SK-N-SH treated with all-trans-retinoic acid at 6 μM for 48 hours (cell line): Measurements from ENCODE around the gene RAPGEF4.

Experiments used
- ATAC-seq: fragments of 200-7000 bp; cut with Tn5 transposase; 3 replicates; pipeline ENCODE4 v1.9.1; 2020; ENCODE audit warnings: mild to moderate bottlenecking, moderate library complexity
- ARNTL ChIP-seq: fragments of 450-650 bp; formaldehyde crosslinking; IDR thresholded peaks from 2 replicates; pipeline ENCODE4 v1.5.0; 2020; ENCODE audit warnings: low read depth, mild to moderate bottlenecking, moderate library complexity, borderline replicate concordance
- BACH2 ChIP-seq: fragments of 250-450 bp; sonication (Bioruptor Pico); IDR thresholded peaks from 2 replicates; pipeline ENCODE4 v1.9.0; 2021; ENCODE audit warnings: mild to moderate bottlenecking, borderline replicate concordance
- CSDC2 ChIP-seq: fragments of 250-450 bp; sonication (Bioruptor Pico); IDR thresholded peaks from 2 replicates; pipeline ENCODE4 v1.5.0; 2020; ENCODE audit warnings: mild to moderate bottlenecking, moderate library complexity
- ESRRG ChIP-seq: fragments of 250-450 bp; sonication (Bioruptor Pico); IDR thresholded peaks from 2 replicates; pipeline ENCODE4 v1.6.1; 2021; ENCODE audit warnings: mild to moderate bottlenecking
- GLIS3 ChIP-seq: fragments of 250-450 bp; sonication (Bioruptor Pico); IDR thresholded peaks from 2 replicates; pipeline ENCODE4 v1.5.0; 2020; ENCODE audit warnings: mild to moderate bottlenecking, moderate library complexity
- ISL1 ChIP-seq: fragments of 250-450 bp; sonication (Bioruptor Pico); IDR thresholded peaks from 2 replicates; pipeline ENCODE4 v2.1.2; 2022; ENCODE audit warnings: mild to moderate bottlenecking, moderate library complexity
- OSR1 ChIP-seq: fragments of 250-450 bp; sonication (Bioruptor Pico); IDR thresholded peaks from 2 replicates; pipeline ENCODE4 v1.8.0; 2022; ENCODE audit warnings: moderate library complexity, mild to moderate bottlenecking, inconsistent platforms
- PPARA ChIP-seq: fragments of 250-450 bp; sonication (Bioruptor Pico); IDR thresholded peaks from 2 replicates; pipeline ENCODE4 v1.5.0; 2020; ENCODE audit warnings: mild to moderate bottlenecking, borderline replicate concordance
- RARB ChIP-seq: fragments of 250-450 bp; sonication (Bioruptor Pico); IDR thresholded peaks from 2 replicates; pipeline ENCODE4 v1.8.0; 2021; ENCODE audit warnings: mild to moderate bottlenecking, moderate library complexity
- TCF4 ChIP-seq: fragments of 250-450 bp; sonication (Bioruptor Pico); IDR thresholded peaks from 2 replicates; pipeline ENCODE4 v1.8.0; 2021; ENCODE audit warnings: mild to moderate bottlenecking, moderate library complexity, borderline replicate concordance
- TOX ChIP-seq: fragments of 250-450 bp; sonication (Bioruptor Pico); IDR thresholded peaks from 2 replicates; pipeline ENCODE4 v1.8.0; 2021; ENCODE audit warnings: mild to moderate bottlenecking, moderate library complexity, borderline replicate concordance
- ZC3H10 ChIP-seq: fragments of 250-450 bp; sonication (Bioruptor Pico); IDR thresholded peaks from 2 replicates; pipeline ENCODE4 v1.5.1; 2021; ENCODE audit warnings: mild to moderate bottlenecking, moderate library complexity
- ZFP3 ChIP-seq: fragments of 250-450 bp; sonication (Bioruptor Pico); IDR thresholded peaks from 2 replicates; pipeline ENCODE4 v1.5.0; 2020; ENCODE audit warnings: mild to moderate bottlenecking, moderate library complexity
- ZFP30 ChIP-seq: fragments of 450-650 bp; formaldehyde crosslinking; IDR thresholded peaks from 2 replicates; pipeline ENCODE4 v1.5.0; 2022; ENCODE audit warnings: mild to moderate bottlenecking, moderate library complexity
- ZNF565 ChIP-seq: fragments of 450-650 bp; formaldehyde crosslinking; conservative IDR thresholded peaks from 2 replicates; pipeline ENCODE4 v1.5.0; 2020; ENCODE audit warnings: low read depth, mild to moderate bottlenecking, moderate library complexity
- ZNF70 ChIP-seq: fragments of 450-650 bp; formaldehyde crosslinking; IDR thresholded peaks from 2 replicates; pipeline ENCODE4 v1.5.0; 2020; ENCODE audit warnings: mild to moderate bottlenecking, moderate library complexity
- ZNF8 ChIP-seq: fragments of 450-650 bp; formaldehyde crosslinking; IDR thresholded peaks from 2 replicates; pipeline ENCODE4 v1.5.0; 2020; ENCODE audit warnings: mild to moderate bottlenecking, moderate library complexity
- TF ChIP-seq, protein P1 (sequence below): fragments of 250-450 bp; sonication (Bioruptor Pico); IDR thresholded peaks from 2 replicates; pipeline ENCODE4 v1.5.0; 2020; ENCODE audit warnings: mild to moderate bottlenecking, moderate library complexity
- TF ChIP-seq, protein P2 (sequence below): fragments of 250-450 bp; sonication (Bioruptor Pico); IDR thresholded peaks from 2 replicates; pipeline ENCODE4 v1.8.0; 2021; ENCODE audit warnings: low read depth, mild to moderate bottlenecking, moderate library complexity, borderline replicate concordance
- TF ChIP-seq, protein P3 (sequence below): fragments of 250-450 bp; sonication (Bioruptor Pico); IDR thresholded peaks from 2 replicates; pipeline ENCODE4 v1.5.1; 2021; ENCODE audit warnings: mild to moderate bottlenecking, moderate library complexity
- TF ChIP-seq, protein P4 (sequence below): fragments of 250-450 bp; sonication (Bioruptor Pico); IDR thresholded peaks from 2 replicates; pipeline ENCODE4 v1.8.0; 2020; ENCODE audit warnings: mild to moderate bottlenecking, moderate library complexity, borderline replicate concordance
- TF ChIP-seq, protein P5 (sequence below): fragments of 250-450 bp; sonication (Bioruptor Pico); IDR thresholded peaks from 2 replicates; pipeline ENCODE4 v1.5.1; 2020; ENCODE audit warnings: low read depth, mild to moderate bottlenecking, moderate library complexity

Gene RAPGEF4

DNA sequence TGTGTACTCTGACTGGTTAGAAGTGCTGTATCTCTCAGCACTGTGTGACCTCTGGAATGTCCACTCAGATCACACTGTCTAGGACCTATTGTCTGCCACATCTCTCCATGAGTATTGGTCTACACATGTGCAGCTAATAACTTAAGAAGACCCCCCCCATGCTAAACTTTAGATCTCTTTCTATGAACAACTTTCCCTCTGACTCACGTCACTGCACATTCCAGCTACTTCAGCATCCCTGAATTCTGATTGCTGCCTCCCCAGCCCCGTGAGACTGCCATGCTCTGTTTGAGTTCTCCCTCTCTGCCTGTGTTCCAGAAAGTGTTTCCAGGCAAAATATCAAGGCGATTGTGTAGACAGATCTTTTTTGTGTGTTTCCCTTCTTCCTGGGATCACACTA, 41.8 kb downstream of the RAPGEF4 start:
- ATAC-seq: no peak
- TF ChIP-seq ESRRG (CRISPR knock-in tag) (no peak), RARB (CRISPR knock-in tag) (no peak), ZNF565 (no peak), ZFP3 (no peak), OSR1 (CRISPR knock-in tag) (no peak), ZNF70 (CRISPR knock-in tag) (no peak), ARNTL (CRISPR knock-in tag) (no peak), ISL1 (no peak), BACH2 (CRISPR knock-in tag) (no peak), TOX (CRISPR knock-in tag) (no peak), PPARA (CRISPR knock-in tag) (no peak), ZNF8 (CRISPR knock-in tag) (no peak), ZC3H10 (no peak), TCF4 (CRISPR knock-in tag) (no peak)
- TF ChIP-seq, protein P1, sequence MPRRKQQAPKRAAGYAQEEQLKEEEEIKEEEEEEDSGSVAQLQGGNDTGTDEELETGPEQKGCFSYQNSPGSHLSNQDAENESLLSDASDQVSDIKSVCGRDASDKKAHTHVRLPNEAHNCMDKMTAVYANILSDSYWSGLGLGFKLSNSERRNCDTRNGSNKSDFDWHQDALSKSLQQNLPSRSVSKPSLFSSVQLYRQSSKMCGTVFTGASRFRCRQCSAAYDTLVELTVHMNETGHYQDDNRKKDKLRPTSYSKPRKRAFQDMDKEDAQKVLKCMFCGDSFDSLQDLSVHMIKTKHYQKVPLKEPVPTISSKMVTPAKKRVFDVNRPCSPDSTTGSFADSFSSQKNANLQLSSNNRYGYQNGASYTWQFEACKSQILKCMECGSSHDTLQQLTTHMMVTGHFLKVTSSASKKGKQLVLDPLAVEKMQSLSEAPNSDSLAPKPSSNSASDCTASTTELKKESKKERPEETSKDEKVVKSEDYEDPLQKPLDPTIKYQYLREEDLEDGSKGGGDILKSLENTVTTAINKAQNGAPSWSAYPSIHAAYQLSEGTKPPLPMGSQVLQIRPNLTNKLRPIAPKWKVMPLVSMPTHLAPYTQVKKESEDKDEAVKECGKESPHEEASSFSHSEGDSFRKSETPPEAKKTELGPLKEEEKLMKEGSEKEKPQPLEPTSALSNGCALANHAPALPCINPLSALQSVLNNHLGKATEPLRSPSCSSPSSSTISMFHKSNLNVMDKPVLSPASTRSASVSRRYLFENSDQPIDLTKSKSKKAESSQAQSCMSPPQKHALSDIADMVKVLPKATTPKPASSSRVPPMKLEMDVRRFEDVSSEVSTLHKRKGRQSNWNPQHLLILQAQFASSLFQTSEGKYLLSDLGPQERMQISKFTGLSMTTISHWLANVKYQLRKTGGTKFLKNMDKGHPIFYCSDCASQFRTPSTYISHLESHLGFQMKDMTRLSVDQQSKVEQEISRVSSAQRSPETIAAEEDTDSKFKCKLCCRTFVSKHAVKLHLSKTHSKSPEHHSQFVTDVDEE (CRISPR knock-in tag): no peak
- TF ChIP-seq, protein P2, sequence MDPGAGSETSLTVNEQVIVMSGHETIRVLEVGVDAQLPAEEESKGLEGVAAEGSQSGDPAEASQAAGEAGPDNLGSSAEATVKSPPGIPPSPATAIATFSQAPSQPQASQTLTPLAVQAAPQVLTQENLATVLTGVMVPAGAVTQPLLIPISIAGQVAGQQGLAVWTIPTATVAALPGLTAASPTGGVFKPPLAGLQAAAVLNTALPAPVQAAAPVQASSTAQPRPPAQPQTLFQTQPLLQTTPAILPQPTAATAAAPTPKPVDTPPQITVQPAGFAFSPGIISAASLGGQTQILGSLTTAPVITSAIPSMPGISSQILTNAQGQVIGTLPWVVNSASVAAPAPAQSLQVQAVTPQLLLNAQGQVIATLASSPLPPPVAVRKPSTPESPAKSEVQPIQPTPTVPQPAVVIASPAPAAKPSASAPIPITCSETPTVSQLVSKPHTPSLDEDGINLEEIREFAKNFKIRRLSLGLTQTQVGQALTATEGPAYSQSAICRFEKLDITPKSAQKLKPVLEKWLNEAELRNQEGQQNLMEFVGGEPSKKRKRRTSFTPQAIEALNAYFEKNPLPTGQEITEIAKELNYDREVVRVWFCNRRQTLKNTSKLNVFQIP (CRISPR knock-in tag): no peak
- TF ChIP-seq, protein P3, sequence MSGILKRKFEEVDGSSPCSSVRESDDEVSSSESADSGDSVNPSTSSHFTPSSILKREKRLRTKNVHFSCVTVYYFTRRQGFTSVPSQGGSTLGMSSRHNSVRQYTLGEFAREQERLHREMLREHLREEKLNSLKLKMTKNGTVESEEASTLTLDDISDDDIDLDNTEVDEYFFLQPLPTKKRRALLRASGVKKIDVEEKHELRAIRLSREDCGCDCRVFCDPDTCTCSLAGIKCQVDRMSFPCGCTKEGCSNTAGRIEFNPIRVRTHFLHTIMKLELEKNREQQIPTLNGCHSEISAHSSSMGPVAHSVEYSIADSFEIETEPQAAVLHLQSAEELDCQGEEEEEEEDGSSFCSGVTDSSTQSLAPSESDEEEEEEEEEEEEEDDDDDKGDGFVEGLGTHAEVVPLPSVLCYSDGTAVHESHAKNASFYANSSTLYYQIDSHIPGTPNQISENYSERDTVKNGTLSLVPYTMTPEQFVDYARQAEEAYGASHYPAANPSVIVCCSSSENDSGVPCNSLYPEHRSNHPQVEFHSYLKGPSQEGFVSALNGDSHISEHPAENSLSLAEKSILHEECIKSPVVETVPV: no peak

DNA sequence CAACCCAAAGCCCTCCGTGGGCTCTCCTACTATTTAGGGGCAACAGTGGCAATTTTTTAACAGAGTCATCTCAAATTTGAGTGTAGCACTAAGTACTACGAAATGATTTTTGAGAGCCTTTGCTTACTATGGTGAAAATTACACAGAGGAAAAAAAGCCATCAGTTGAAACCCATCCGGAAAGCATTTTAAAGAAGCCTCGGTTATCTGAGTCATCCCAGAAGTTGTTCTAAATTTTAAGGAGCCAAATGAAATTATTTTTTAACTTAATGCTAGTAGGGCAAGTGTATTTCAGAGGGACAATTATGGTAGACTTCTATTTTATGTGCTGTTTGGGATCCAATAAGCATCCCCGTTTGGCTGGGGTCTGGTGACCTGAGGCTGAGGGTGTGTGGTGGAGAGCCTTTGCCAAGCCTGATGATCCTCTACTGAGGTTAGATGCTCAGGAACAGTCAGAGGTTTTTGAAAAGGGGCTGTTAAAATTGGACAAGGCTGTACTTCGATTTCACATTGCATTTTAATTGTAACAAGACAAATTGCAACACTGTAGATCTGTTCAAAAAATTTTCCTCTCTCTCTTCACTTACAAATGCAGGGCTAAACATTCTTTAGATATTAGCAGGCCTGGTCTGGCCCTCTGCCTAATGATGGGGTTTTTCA, 47.0 kb downstream of the RAPGEF4 start:
- no peak for TF ChIP-seq TOX (CRISPR knock-in tag)
- TF ChIP-seq, protein P4, sequence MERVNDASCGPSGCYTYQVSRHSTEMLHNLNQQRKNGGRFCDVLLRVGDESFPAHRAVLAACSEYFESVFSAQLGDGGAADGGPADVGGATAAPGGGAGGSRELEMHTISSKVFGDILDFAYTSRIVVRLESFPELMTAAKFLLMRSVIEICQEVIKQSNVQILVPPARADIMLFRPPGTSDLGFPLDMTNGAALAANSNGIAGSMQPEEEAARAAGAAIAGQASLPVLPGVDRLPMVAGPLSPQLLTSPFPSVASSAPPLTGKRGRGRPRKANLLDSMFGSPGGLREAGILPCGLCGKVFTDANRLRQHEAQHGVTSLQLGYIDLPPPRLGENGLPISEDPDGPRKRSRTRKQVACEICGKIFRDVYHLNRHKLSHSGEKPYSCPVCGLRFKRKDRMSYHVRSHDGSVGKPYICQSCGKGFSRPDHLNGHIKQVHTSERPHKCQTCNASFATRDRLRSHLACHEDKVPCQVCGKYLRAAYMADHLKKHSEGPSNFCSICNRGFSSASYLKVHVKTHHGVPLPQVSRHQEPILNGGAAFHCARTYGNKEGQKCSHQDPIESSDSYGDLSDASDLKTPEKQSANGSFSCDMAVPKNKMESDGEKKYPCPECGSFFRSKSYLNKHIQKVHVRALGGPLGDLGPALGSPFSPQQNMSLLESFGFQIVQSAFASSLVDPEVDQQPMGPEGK: no peak
- TF ChIP-seq ZC3H10: no peak
- TF ChIP-seq ZFP3: no peak
- TF ChIP-seq ZNF565: no peak
- no peak for TF ChIP-seq ARNTL (CRISPR knock-in tag)
- TF ChIP-seq ZNF8 (CRISPR knock-in tag): no peak
- no peak for TF ChIP-seq ZNF70 (CRISPR knock-in tag)
- no peak for TF ChIP-seq ISL1
- TF ChIP-seq, protein P3: no peak
- TF ChIP-seq, protein P5, sequence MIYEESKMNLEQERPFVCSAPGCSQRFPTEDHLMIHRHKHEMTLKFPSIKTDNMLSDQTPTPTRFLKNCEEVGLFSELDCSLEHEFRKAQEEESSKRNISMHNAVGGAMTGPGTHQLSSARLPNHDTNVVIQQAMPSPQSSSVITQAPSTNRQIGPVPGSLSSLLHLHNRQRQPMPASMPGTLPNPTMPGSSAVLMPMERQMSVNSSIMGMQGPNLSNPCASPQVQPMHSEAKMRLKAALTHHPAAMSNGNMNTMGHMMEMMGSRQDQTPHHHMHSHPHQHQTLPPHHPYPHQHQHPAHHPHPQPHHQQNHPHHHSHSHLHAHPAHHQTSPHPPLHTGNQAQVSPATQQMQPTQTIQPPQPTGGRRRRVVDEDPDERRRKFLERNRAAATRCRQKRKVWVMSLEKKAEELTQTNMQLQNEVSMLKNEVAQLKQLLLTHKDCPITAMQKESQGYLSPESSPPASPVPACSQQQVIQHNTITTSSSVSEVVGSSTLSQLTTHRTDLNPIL: no peak
- no peak for TF ChIP-seq BACH2 (CRISPR knock-in tag)
- no peak for TF ChIP-seq GLIS3 (CRISPR knock-in tag)
- no peak for TF ChIP-seq PPARA (CRISPR knock-in tag)
- no peak for TF ChIP-seq CSDC2
- TF ChIP-seq OSR1 (CRISPR knock-in tag): no peak
- TF ChIP-seq, protein P1 (CRISPR knock-in tag): no peak
- TF ChIP-seq TCF4 (CRISPR knock-in tag): no peak
- TF ChIP-seq ZFP30: no peak
- no peak for TF ChIP-seq RARB (CRISPR knock-in tag)
- peak; percentile 66 for ATAC-seq
